Measurements from ENCODE around the gene HSP90AB1. TPM values are rescaled to one million over a fixed set of nuclear protein-coding genes. Genes with fewer than 3 reads are reported as not detected.

HSP90AB1 gene
- total RNA-seq, 1 donor, result 832 TPM

- H3K4me3 ChIP-seq (ENCODE audit: low read depth, low read length), result no peak overlapping the region
- no peak for TF ChIP-seq CTCF (IDR thresholded peaks at IDR 0.05; ENCODE audit: insufficient read depth, low read length)
- no peak for DNase-seq (ENCODE audit: low read depth)
Observed at GRCh38 chr6:44289726-44290260, 42.9 kb downstream of the HSP90AB1 start.

DNA sequence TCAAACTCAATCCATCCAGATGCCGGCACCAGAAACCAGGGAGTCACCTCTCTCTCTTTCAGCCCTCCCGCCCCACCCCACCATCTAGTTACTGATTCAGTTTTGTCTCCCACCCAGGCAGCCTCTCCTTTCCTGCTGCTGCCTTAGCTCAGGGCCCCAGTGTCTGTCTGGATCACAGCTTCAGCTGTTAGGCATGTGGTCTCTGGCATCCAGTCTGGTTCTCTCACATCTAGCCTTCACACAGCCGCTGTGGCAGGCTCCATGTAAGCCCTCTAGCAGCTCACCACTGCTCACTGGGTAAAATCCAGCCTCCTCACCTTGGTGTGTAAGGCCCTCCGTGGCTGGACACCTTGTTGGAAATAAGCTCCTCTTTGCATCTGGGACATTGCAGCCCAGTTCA is 44.9 kb downstream of the HSP90AB1 start:
- TF ChIP-seq CTCF (IDR thresholded peaks at IDR 0.05; ENCODE audit: insufficient read depth, low read length), result no peak
- no peak for DNase-seq (ENCODE audit: low read depth)
- no peak overlapping the region for H3K4me3 ChIP-seq (ENCODE audit: low read depth, low read length)

DNA sequence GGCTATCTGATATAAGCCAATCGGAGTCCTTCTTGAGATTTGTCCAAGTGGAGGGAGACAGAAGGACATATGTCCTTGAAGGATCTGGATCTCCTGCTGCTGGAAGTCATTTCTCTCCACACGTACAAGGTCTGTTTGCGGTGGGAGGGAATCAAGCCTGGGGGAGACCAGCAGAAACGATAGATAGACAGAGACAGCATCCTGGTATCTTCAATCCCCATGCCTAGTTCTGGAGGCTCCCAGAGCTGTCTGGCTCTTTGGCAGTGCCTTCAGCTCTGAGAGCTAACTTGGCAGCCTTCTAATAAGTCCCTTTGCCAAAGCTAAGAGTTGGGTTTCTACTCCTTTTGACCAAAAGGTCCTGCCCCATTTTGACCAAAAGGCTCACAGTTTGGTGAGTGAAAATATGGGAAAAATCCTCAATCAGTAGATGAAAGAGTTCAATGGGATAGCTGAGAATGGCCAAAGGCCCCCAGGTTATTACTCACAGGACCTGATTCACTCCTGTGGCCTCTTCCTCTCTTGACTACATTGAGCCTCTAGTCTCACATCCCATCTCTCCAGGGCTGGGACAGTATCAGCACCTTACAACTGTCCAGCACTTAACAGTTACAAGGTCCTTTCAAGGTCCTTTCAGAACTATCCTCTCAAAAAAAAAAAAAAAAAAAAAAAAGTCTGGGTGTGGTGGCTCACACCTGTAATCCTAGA is 45.9 kb downstream of the HSP90AB1 start:
- H3K4me3 ChIP-seq (ENCODE audit: low read depth, low read length), result no peak overlapping the region
- DNase-seq (ENCODE audit: low read depth), result no peak
- no peak for TF ChIP-seq CTCF (IDR thresholded peaks at IDR 0.05; ENCODE audit: insufficient read depth, low read length)

- no peak for TF ChIP-seq CTCF (IDR thresholded peaks at IDR 0.05; ENCODE audit: insufficient read depth, low read length)
- no peak for DNase-seq (ENCODE audit: low read depth)
- H3K4me3 ChIP-seq (ENCODE audit: low read depth, low read length), result no peak overlapping the region
Observed at GRCh38 chr6:44294832-44295791, 48.2 kb downstream of the HSP90AB1 start.

DNA sequence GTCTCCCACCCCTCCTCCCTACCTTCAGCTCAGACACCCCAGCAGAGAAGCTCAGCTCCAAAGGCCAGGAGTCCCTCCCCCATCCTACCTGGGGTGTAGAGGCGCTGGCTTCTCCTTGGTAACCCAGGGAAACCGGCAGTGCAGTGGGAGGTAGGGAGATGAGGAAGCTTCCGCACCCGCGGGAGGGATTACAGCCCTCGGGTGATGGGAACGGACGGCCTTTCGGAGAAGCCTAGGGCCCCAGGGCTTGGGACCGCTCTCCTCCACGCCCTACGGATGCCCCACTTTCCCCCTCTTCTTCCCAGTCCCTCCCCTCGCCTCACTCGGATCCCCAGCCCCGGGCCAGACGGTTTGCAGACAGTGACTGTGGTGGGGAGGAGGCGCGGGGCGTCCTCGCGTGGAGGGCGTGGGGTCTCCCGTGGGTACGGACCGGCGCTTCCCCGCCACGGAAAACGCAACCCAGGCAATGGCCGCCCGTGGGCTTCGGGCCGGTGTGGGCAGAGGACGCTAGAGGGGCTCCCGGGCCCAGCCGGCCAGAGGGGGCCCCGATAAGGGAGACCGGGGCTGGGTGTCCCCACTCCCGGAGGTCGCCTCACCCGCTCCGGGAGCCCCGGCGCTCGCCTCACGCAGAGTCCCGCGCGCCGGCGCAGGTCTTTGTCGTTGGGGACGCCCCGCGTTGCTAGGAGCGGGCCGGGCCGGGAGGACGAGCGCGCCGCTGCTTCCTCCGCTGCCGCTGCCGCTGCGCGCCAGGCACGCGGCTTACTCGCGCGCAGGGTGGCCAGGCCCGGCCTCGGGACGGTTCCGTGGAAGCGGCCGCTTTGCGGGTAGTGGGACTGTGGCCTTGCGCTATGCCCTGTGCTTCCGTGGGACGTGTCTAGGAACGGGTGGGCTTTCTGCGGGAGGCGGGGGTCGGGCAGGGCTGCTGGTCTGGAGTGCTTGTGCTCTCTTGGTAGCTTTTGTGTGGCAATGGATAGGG is 50.5 kb downstream of the HSP90AB1 start:
- no peak for TF ChIP-seq CTCF (IDR thresholded peaks at IDR 0.05; ENCODE audit: insufficient read depth, low read length)
- DNase-seq (ENCODE audit: low read depth), result peak; percentile 7

More for the DNA sequence above, 50.5 kb downstream of the HSP90AB1 start:
- H3K4me3 ChIP-seq (ENCODE audit: low read depth, low read length), result peak overlapping the region; percentile 50
